ENCODE measurements around the gene MNAT1. TPM values are rescaled to one million over a fixed set of nuclear protein-coding genes. Genes with fewer than 3 reads are reported as not detected.
A peak's percentile ranks its signal among the peaks of the same experiment; 100 is the strongest.

Gene MNAT1
- total and polyA plus RNA-seq, 2 experiments from 2014 or later = 51.6 to 85.0 TPM

DNA sequence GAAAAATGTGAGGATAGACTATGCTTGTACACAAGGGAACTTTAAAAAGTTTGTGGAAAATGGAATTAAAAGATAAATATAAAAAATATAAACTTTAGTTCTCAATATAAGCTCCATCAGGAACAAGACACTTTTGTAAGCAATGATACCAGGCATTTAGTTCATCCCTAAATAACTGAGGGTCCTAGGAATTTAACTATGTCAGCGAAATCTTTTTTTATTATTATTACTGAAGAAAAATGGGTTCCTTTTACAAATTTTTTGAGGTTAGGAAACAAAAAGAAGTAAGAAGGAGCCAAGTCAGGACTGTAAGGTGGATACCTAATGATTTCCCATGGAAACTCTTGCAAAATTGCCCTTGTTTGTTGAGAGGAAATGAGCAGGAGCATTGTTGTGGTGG is 143.6 kb downstream of the MNAT1 start (continued):
- TF ChIP-seq, protein P1, sequence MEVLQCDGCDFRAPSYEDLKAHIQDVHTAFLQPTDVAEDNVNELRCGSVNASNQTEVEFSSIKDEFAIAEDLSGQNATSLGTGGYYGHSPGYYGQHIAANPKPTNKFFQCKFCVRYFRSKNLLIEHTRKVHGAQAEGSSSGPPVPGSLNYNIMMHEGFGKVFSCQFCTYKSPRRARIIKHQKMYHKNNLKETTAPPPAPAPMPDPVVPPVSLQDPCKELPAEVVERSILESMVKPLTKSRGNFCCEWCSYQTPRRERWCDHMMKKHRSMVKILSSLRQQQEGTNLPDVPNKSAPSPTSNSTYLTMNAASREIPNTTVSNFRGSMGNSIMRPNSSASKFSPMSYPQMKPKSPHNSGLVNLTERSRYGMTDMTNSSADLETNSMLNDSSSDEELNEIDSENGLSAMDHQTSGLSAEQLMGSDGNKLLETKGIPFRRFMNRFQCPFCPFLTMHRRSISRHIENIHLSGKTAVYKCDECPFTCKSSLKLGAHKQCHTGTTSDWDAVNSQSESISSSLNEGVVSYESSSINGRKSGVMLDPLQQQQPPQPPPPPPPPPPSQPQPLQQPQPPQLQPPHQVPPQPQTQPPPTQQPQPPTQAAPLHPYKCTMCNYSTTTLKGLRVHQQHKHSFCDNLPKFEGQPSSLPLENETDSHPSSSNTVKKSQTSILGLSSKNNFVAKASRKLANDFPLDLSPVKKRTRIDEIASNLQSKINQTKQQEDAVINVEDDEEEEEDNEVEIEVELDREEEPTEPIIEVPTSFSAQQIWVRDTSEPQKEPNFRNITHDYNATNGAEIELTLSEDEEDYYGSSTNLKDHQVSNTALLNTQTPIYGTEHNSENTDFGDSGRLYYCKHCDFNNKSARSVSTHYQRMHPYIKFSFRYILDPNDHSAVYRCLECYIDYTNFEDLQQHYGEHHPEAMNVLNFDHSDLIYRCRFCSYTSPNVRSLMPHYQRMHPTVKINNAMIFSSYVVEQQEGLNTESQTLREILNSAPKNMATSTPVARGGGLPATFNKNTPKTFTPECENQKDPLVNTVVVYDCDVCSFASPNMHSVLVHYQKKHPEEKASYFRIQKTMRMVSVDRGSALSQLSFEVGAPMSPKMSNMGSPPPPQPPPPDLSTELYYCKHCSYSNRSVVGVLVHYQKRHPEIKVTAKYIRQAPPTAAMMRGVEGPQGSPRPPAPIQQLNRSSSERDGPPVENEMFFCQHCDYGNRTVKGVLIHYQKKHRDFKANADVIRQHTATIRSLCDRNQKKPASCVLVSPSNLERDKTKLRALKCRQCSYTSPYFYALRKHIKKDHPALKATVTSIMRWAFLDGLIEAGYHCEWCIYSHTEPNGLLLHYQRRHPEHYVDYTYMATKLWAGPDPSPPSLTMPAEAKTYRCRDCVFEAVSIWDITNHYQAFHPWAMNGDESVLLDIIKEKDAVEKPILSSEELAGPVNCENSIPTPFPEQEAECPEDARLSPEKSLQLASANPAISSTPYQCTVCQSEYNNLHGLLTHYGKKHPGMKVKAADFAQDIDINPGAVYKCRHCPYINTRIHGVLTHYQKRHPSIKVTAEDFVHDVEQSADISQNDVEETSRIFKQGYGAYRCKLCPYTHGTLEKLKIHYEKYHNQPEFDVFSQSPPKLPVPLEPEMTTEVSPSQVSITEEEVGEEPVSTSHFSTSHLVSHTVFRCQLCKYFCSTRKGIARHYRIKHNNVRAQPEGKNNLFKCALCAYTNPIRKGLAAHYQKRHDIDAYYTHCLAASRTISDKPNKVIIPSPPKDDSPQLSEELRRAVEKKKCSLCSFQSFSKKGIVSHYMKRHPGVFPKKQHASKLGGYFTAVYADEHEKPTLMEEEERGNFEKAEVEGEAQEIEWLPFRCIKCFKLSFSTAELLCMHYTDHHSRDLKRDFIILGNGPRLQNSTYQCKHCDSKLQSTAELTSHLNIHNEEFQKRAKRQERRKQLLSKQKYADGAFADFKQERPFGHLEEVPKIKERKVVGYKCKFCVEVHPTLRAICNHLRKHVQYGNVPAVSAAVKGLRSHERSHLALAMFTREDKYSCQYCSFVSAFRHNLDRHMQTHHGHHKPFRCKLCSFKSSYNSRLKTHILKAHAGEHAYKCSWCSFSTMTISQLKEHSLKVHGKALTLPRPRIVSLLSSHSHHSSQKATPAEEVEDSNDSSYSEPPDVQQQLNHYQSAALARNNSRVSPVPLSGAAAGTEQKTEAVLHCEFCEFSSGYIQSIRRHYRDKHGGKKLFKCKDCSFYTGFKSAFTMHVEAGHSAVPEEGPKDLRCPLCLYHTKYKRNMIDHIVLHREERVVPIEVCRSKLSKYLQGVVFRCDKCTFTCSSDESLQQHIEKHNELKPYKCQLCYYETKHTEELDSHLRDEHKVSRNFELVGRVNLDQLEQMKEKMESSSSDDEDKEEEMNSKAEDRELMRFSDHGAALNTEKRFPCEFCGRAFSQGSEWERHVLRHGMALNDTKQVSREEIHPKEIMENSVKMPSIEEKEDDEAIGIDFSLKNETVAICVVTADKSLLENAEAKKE (CRISPR knock-in tag; IDR thresholded peaks at IDR 0.05) = no peak
- no peak for TF ChIP-seq CREB1 (CRISPR knock-in tag; IDR thresholded peaks at IDR 0.05; ENCODE audit: low read depth)
- no peak for TF ChIP-seq ZNF114 (CRISPR knock-in tag; IDR thresholded peaks at IDR 0.05)
- no peak for TF ChIP-seq EZH2phosphoT487 (IDR thresholded peaks at IDR 0.05; ENCODE audit: unreplicated experiment)

DNA sequence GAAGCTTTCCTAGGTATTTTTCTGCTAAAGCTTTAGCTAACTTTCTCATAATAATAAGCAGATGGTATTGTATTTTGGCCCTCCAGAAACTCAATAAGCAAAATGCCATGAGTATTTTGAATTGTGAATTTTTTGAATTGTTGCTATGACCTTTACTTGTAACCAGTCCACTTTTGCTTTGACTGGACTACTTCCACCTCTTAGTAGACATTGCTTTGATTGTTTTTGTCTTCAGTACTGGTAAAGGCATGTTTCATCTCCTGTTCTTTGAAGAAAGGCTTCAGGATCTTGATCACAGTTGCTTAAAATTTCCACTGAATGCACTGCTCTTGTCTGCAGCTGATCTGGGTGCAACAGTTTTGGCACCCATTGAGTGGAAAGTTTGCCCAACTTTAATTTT is 144.0 kb downstream of the MNAT1 start:
- Mint-ChIP-seq H3K27me3 (ENCODE audit: insufficient read depth, low read depth, poor library complexity) (no peaks in the 10 kb centered on the region), H3K36me3 (ENCODE audit: low read depth) (peaks cover 23% of the 10 kb centered on the region), H3K4me3 (no peak overlapping the region), H3K27ac (no peak overlapping the region), H3K9me3 (no peaks in the 10 kb centered on the region; the same call in 2 of the 3 replicates), H3K4me1 (no peaks in the 10 kb centered on the region)
- Histone ChIP-seq H3K4me1 (ENCODE audit: insufficient read depth) (no peaks in the 10 kb centered on the region), H3K79me2 (replicated peaks; ENCODE audit: insufficient read depth) (no peaks in the 10 kb centered on the region), H3K4me3 (no peak overlapping the region), H3F3A (replicated peaks; ENCODE audit: low read depth) (no peaks in the 10 kb centered on the region), H2AFZ (no peak overlapping the region), H4K20me1 (replicated peaks; ENCODE audit: insufficient read depth) (no peaks in the 10 kb centered on the region), H3K27me3 (ENCODE audit: insufficient read depth) (no peaks in the 10 kb centered on the region), H3K9me2 (ENCODE audit: insufficient read depth) (no peaks in the 10 kb centered on the region), H3K36me3 (ENCODE audit: insufficient read depth) (no peaks in the 10 kb centered on the region), H3K4me2 (no peak overlapping the region), H3K27ac (ENCODE audit: low read depth) (0 out of 2 replicates have a peak overlapping the region, but pooled peaks have one; percentile 3)
- DNase-seq (ENCODE audit: low spot score) = no peak
- no peak for ATAC-seq
- TF ChIP-seq CREB1 (CRISPR knock-in tag; IDR thresholded peaks at IDR 0.05; ENCODE audit: low read depth) = no peak
- no peak for TF ChIP-seq EZH2phosphoT487 (IDR thresholded peaks at IDR 0.05; ENCODE audit: unreplicated experiment)
- no peak for TF ChIP-seq EZH2 (IDR thresholded peaks at IDR 0.05; ENCODE audit: low read depth, unreplicated experiment)
- TF ChIP-seq POLR2AphosphoS5 (IDR thresholded peaks at IDR 0.05; ENCODE audit: low read depth) = no peak
- TF ChIP-seq NANOG (IDR thresholded peaks at IDR 0.05; ENCODE audit: borderline replicate concordance) = no peak
- TF ChIP-seq JUNB (IDR thresholded peaks at IDR 0.05; ENCODE audit: unreplicated experiment) = no peak
- no peak for TF ChIP-seq ZNF114 (CRISPR knock-in tag; IDR thresholded peaks at IDR 0.05)
- no peak for TF ChIP-seq ZNF331 (CRISPR knock-in tag; IDR thresholded peaks at IDR 0.05; ENCODE audit: low read depth)
- TF ChIP-seq, protein P1 (CRISPR knock-in tag; IDR thresholded peaks at IDR 0.05) = no peak
- TF ChIP-seq STAT1 (IDR thresholded peaks at IDR 0.05; ENCODE audit: unreplicated experiment) = no peak
